Stimulated activated CD4-positive, alpha-beta T cell treated with anti-CD3 and anti-CD28 coated beads, Interleukin-4, amount 100 ng/mL, for 48 hours (primary cell): ENCODE results near the gene YWHAQ.
A peak's percentile ranks its signal among the peaks of the same experiment; 100 is the strongest.

Experiments
- DNase-seq, 2 donors: peaks; one replicate each; pipeline ENCODE4 v3.0.0-alpha.2; 2020; ENCODE audit warnings: low read depth in 2 of 2

Gene YWHAQ

GRCh38 chr2:9655441-9656269, 24.9 kb upstream of the YWHAQ start:
- peak; percentile 53 to 61 for DNase-seq

DNA sequence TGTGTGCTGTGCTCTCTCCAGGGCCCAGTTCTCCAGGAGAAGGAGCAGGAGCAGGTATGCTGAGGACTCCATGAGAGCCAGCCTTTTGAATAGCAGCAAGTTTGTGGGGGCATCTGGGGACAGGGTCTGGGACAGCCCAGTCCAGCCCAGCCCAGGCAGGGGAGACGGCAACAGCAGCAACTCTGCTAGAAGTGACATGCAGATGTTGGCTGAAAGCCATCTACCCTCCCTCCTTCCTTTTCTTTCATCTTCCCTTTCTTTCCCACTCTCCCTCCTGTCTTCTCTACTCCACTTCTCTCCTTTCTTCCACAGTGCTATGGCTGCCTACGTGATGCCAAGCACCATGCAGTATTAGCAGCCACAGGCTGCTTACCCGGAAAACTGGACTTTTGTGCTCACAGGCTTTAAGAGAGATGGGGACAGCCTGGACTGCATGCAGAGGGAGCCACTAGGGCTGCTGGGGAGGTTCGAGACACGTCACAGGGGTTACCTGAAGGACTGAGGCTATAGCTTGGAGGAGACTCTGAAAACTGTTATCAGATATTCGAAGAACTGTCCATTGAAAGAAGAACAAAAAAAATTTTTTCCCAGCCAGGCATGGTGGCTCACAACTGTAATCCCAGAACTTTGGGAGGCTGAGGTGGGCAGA, 23.8 kb upstream of the YWHAQ start:
- DNase-seq = no peak

GRCh38 chr2:9653485-9654271, 22.9 kb upstream of the YWHAQ start:
- DNase-seq = no peak

DNA sequence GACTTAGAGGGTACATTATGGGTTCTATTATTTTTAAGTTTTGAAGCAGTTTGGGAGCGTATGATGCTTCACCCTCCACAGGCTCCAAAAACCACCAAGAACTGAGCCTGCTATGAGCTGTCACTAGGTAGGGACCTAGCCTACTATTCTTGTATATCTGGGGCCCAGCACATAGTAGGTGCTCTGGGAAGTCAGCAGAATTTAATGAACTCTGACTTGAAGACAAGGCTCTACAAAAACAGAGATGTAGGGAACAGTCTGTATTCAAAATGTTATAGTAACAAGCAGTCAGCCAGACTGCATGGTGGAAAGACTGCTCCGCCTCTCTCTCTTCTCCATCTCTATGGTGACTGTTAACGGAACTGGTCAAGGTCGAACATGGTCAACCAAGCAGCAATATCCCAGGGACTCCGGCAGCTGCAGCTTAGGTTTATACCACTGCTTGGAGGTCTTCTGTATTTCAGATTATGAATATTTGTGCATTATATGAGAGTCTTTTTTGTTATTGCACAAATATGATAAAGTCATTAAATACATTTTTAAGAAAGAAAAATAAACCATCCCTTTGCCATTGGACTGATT, 22.2 kb upstream of the YWHAQ start:
- no peak for DNase-seq

DNA sequence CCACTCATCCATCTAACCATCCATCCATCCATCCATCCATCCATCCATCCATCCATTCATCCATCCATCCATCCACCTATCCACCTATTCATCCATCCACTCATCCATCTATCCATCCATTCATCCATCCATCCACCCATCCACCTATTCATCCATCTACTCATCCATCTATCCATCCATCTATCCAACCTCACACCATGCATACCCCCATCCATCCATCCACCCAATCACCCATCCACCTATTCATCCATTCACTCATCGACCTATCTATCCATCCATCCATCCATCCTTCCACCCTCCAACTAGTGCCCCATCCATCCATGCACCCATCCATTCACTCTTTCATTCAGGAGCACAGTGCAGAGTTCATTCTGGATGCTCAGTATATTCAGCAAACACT, 21.5 kb upstream of the YWHAQ start:
- DNase-seq = no peak

DNA sequence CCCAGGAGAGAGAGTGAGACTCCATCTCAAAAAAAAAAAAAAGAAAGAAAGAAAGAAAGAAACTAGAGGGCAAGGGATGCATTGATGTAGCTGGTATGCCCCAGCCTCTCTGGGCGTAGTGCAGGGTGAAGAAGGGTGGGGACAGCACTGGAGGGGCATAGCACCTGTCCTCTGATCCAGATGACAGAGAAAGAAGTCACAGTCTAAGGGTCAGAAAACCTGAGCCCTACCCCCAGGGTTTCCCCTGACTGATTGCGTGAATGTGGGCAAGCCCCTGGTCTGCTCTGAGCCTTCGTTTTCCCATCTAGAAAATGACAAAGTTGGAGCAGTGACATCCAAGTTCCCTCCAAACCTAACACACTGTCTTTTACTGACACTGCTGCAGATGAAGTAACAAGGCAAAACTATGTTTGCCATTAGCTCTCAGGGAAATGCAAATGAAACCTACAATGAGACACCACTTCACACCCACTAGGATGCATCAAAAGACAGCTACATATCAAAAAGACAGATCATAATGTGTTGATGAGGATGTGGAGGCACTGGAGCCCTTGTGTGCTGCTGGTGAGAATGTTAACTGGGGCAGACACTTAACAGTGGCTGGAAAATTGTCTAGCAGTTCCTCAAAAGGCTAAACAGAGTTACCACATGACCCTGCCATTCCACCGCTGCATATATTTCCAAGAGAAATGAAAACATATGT, 19.5 kb upstream of the YWHAQ start:
- no peak for DNase-seq

GRCh38 chr2:9649261-9649660, 18.5 kb upstream of the YWHAQ start:
- DNase-seq = no peak

GRCh38 chr2:9648821-9649220, 18.0 kb upstream of the YWHAQ start:
- DNase-seq = no peak

- DNase-seq = no peak
These were observed 17.1 kb upstream of the YWHAQ start for GRCh38 chr2:9647884-9648283.

GRCh38 chr2:9646196-9647030, 15.6 kb upstream of the YWHAQ start:
- no peak for DNase-seq

DNA sequence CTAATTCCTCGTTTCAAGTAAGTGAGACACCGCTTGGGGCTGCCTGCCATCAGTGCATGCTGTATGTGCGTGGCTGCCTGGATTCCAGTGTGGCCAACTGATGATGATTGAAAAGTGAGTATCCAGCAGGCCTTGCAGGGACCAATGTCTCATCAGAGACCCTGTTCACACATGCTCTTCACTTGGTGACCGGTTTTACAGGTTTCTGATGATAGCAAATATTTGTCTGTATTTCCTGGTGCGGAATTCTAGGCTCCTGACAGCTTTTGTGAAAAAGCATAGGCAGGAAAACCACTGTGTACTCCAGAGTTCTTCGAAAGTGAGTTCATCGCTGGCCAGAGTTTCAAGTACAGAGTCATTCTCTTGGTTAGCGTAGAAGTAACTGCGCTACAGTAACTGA, 13.8 kb upstream of the YWHAQ start:
- no peak for DNase-seq

DNA sequence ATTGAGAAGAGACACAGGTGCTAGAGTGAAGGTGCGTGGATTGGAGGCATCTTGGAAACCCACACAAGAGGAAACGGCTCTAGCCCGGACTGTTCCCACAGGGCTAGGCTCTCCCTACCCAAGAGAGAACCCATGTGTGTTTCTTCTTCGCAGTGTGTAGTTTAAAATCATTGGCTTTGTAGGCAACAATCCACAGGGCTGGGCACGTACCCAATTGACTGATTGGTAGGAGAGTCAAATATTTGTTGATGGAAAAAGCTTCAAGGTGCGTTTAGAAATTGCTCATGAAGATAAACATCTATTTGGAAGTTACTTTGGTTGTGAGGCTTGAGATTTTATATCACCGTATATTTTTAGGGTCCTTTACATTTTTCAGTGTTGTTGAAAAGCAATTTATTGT, 13.2 kb upstream of the YWHAQ start:
- DNase-seq = no peak

GRCh38 chr2:9641641-9642040, 10.8 kb upstream of the YWHAQ start:
- DNase-seq = no peak

GRCh38 chr2:9640403-9641104, 9.8 kb upstream of the YWHAQ start:
- DNase-seq = no peak

GRCh38 chr2:9639740-9640343, 9.0 kb upstream of the YWHAQ start:
- DNase-seq = no peak

GRCh38 chr2:9639000-9639602, 8.3 kb upstream of the YWHAQ start:
- DNase-seq = no peak

- no peak for DNase-seq
These were observed 7.7 kb upstream of the YWHAQ start for GRCh38 chr2:9638532-9638931.

- no peak for DNase-seq
These were observed 6.5 kb upstream of the YWHAQ start for GRCh38 chr2:9637330-9637729.

DNA sequence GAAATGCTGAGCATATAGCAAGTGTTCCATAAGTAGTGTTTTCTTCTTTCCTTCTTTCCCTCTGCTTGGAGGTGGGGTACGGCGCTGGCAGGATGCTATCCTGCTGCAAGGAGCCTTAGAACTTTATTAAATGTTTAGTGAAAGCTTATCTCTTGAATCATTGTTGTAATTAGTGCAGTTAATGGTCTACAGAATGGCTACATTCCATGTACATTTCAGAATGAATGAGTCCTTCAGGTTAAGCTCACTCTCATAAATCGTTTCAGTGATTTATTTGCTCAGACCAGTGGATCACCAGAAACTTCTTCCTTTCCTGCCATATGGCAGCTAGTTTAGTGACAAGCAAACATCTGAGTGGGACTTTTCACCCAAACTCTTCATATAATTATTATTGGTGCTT, 3.3 kb upstream of the YWHAQ start:
- no peak for DNase-seq
